HCT116 (cell line): ENCODE measurements around the gene SYNGAP1. TPM values are rescaled to one million over a fixed set of nuclear protein-coding genes. Genes with fewer than 3 reads are reported as not detected.

Experiments
- ATAC-seq: fragments of 200-7000 bp; cut with Tn5 transposase; 2 replicates; pipeline ENCODE4 v1.9.1; 2020; ENCODE audit warnings: mild to moderate bottlenecking, moderate library complexity
- BruUV-seq: library from RNA; stranded (reverse); fragments of 400-500 nt; replicated peaks from 2 replicates; lab custom pipeline; 2021; lab: Mats Ljungman, UMichigan
- CTCF ChIA-PET: fragments of 300-600 bp; sonication (Branson Sonifier 250); formaldehyde crosslinking; loops from one replicate; lab custom pipeline; 2021; ENCODE audit warnings: antibody characterized with exemption; lab: Charles Lee
- POLR2A ChIA-PET: fragments of 300-600, 350-600 bp; sonication (Branson Sonifier 250); formaldehyde crosslinking; loops from one replicate; lab custom pipeline; 2021; ENCODE audit warnings: antibody characterized with exemption; lab: Charles Lee
- RAD21 ChIA-PET, 2 experiments: fragments of 300-600 bp; sonication (Branson Sonifier 250); formaldehyde crosslinking; loops; one replicate each; lab custom pipeline; 2023; ENCODE audit warnings: low total read pairs in 2 of 2; ENCODE audit not compliant: uncharacterized antibody in 2 of 2, unreplicated experiment in 2 of 2, low non-redundant PET in 1 of 2; lab: Charles Lee
- DNase-seq: peaks from one replicate; pipeline ENCODE4 v3.0.0-alpha.2; 2010; ENCODE audit warnings: low read depth, low spot score
- H2AFZ ChIP-seq: fragments of 200-600 bp; shearing (Covaris generic), sonication (generic); 2 replicates; pipeline ENCODE4 v1.6.1; 2017; ENCODE audit warnings: low read depth, mixed run types, mixed read lengths, antibody characterized with exemption, low read length; ENCODE audit not compliant: poor library complexity, severe bottlenecking
- H3K27ac ChIP-seq: 2 replicates; pipeline ENCODE4 v1.5.1; 2012; ENCODE audit warnings: low read depth, low read length
- H3K27me3 ChIP-seq: fragments of 200-600 bp; sonication (generic); 2 replicates; pipeline ENCODE4 v1.6.1; 2016; ENCODE audit warnings: mixed run types, low read length, mixed read lengths; ENCODE audit not compliant: insufficient read depth
- H3K36me3 ChIP-seq, 2 experiments: fragments of 200-500 bp in 1 of 2; fragments of 200-600 bp in 1 of 2; sonication (Bioruptor generic) in 1 of 2; sonication (generic) in 1 of 2; 2 replicates each; pipeline versions ENCODE4 v1.5.1 to v1.6.1; 2014 to 2016; ENCODE audit warnings: low read length in 2 of 2, inconsistent platforms in 1 of 2, mixed read lengths in 1 of 2, mixed run types in 1 of 2; ENCODE audit not compliant: insufficient read depth in 2 of 2, control insufficient read depth in 1 of 2
- H3K4me1 ChIP-seq, 2 experiments: fragments of 200-600 bp in 1 of 2; sonication (generic) in 1 of 2; 2 replicates each; pipeline versions ENCODE4 v1.5.1 to v1.6.1; 2012 to 2017; ENCODE audit warnings: low read length in 2 of 2, inconsistent platforms in 1 of 2, mild to moderate bottlenecking in 1 of 2, mixed read lengths in 1 of 2, mixed run types in 1 of 2, moderate library complexity in 1 of 2; ENCODE audit not compliant: insufficient read depth in 2 of 2, control insufficient read depth in 1 of 2
- H3K4me2 ChIP-seq: fragments of 200-600 bp; sonication (generic); 2 replicates; pipeline ENCODE4 v1.6.1; 2017; ENCODE audit warnings: mixed run types, low read length, mixed read lengths
- H3K4me3 ChIP-seq, 2 experiments: fragments of 200-600 bp in 1 of 2; sonication (generic) in 1 of 2; replicated peaks in 1 of 2; 2 replicates each; pipeline ENCODE4 v1.5.1; 2011 to 2016; ENCODE audit warnings: low read length in 2 of 2, control low read depth in 1 of 2, low read depth in 1 of 2, mild to moderate bottlenecking in 1 of 2, mixed read lengths in 1 of 2, mixed run types in 1 of 2
- H3K79me2 ChIP-seq: fragments of 200-600 bp; sonication (generic); 2 replicates; pipeline ENCODE4 v1.6.1; 2017; ENCODE audit warnings: mild to moderate bottlenecking, mixed run types, low read length, moderate library complexity, mixed read lengths; ENCODE audit not compliant: insufficient read depth
- H3K9ac ChIP-seq: fragments of 200-600 bp; sonication (generic); 2 replicates; pipeline ENCODE4 v1.6.1; 2016; ENCODE audit warnings: low read length, mixed read lengths
- H3K9me2 ChIP-seq: fragments of 200-600 bp; sonication (generic), shearing (Covaris generic); 2 replicates; pipeline ENCODE4 v1.6.1; 2017; ENCODE audit warnings: mixed run types, mild to moderate bottlenecking, moderate library complexity; ENCODE audit not compliant: insufficient read depth
- H3K9me3 ChIP-seq, 2 experiments: fragments of 200-500 bp in 1 of 2; fragments of 200-600 bp in 1 of 2; sonication (Bioruptor generic) in 1 of 2; sonication (generic) in 1 of 2; 2 replicates each; pipeline ENCODE4 v1.6.1; 2014 to 2017; ENCODE audit warnings: low read length in 2 of 2, mixed read lengths in 2 of 2, inconsistent platforms in 1 of 2, low read depth in 1 of 2, mild to moderate bottlenecking in 1 of 2, mixed run types in 1 of 2, moderate library complexity in 1 of 2; ENCODE audit not compliant: control insufficient read depth in 1 of 2, insufficient read depth in 1 of 2
- H4K20me1 ChIP-seq: fragments of 200-600 bp; sonication (generic), shearing (Covaris generic); 2 replicates; pipeline ENCODE4 v1.6.1; 2017; ENCODE audit warnings: mixed run types, mild to moderate bottlenecking, moderate library complexity; ENCODE audit not compliant: insufficient read depth
- ATF3 ChIP-seq: IDR thresholded peaks from 2 replicates; pipeline ENCODE4 v1.6.1; 2012
- CBX3 ChIP-seq: IDR thresholded peaks from 2 replicates; pipeline ENCODE4 v1.6.1; 2012; ENCODE audit warnings: low read depth
- CEBPB ChIP-seq: IDR thresholded peaks from 2 replicates; pipeline ENCODE4 v1.6.1; 2012; ENCODE audit warnings: low read depth
- ELF1 ChIP-seq: IDR thresholded peaks from 2 replicates; pipeline ENCODE4 v1.6.1; 2012; ENCODE audit warnings: low read depth, borderline replicate concordance
- EZH2phosphoT487 ChIP-seq: fragments of 200-600 bp; IDR thresholded peaks from 2 replicates; pipeline ENCODE4 v1.6.1; 2018; ENCODE audit warnings: antibody characterized with exemption, borderline replicate concordance
- FOSL1 ChIP-seq: IDR thresholded peaks from 2 replicates; pipeline ENCODE4 v1.6.1; 2012; ENCODE audit warnings: low read depth
- JUND ChIP-seq: IDR thresholded peaks from 2 replicates; pipeline ENCODE4 v1.6.1; 2012
- RAD21 ChIP-seq: IDR thresholded peaks from 2 replicates; pipeline ENCODE4 v1.6.1; 2012; ENCODE audit warnings: low read depth, mild to moderate bottlenecking
- SIN3A ChIP-seq: IDR thresholded peaks from 2 replicates; pipeline ENCODE4 v1.6.1; 2012; ENCODE audit warnings: low read depth
- SRF ChIP-seq: IDR thresholded peaks from 2 replicates; pipeline ENCODE4 v1.6.1; 2012; ENCODE audit warnings: low read depth
- YY1 ChIP-seq: IDR thresholded peaks from 2 replicates; pipeline ENCODE4 v1.6.1; 2011; ENCODE audit warnings: low read length, low read depth, moderate library complexity, mild to moderate bottlenecking; ENCODE audit not compliant: insufficient replicate concordance; ENCODE audit errors: extremely low read depth
- ZBTB33 ChIP-seq: IDR thresholded peaks from 2 replicates; pipeline ENCODE4 v1.6.1; 2011; ENCODE audit warnings: mild to moderate bottlenecking, low read length, moderate library complexity; ENCODE audit not compliant: insufficient replicate concordance; ENCODE audit errors: extremely low read depth
- ZFX ChIP-seq: fragments of 450-650 bp; IDR thresholded peaks from 2 replicates; pipeline ENCODE4 v1.6.1; 2017
- ZNF274 ChIP-seq: fragments of 200-500 bp; sonication (Bioruptor generic); IDR thresholded peaks from 2 replicates; pipeline ENCODE4 v1.6.1; 2014; ENCODE audit warnings: mild to moderate bottlenecking, low read depth, low read length, inconsistent platforms
- intact Hi-C: fragments of 100-400 bp; cut with micrococcal nuclease; formaldehyde crosslinking; loops from 2 replicates; pipeline ENCODE4 v1.10.0; 2022
- total RNA-seq: library from RNA; stranded (reverse); gene quantifications from one replicate; pipeline ENCODE4 v1.2.1, GENCODE V29; 2021; ENCODE audit not compliant: unreplicated experiment
- TF ChIP-seq, protein P1 (sequence below): IDR thresholded peaks from 2 replicates; pipeline ENCODE4 v1.6.1; 2012; ENCODE audit warnings: low read depth

Gene SYNGAP1
- total RNA-seq, 1 experiment from 2014 or later: 11.5 TPM

DNA sequence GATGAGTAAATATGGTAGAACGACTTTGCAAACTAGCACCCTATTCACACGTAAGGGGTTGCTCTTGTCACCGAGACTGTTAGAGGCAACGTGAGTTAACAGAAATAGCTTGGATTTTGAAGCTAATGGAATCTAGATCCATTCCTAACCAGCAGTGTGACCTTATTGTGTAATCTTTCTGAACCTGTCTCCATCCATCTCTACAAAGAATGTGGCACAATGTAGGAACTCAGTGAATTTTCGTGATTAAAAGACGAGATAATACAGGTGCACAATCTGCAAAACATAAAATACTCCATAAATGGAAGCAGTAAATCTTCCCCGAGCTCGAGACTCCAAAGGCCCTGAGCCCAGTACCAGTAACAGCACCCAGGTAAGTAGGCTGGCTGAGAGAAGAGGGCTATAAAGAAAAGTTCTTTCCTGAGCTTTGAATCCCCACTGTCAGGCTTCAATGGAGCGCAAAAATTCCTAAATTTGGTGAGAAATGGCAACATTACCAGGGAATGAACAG, 29.0 kb upstream of the SYNGAP1 start (continued):
- TF ChIP-seq YY1 (no peak), ZBTB33 (no peak), ZFX (no peak), ZNF274 (no peak)

- Histone ChIP-seq H3K4me1 (peaks cover 11 to 28% of the 10 kb centered on the region in 2 experiments), H3K36me3 (peaks cover 0 to 9% of the 10 kb centered on the region in 2 experiments; a peak in 1 of 4 replicates), H3K4me2 (peak within 1 kb of the TSS; percentile 79), H3K4me3 (peak within 1 kb of the TSS; percentile 87 to 97), H3K27me3 (no peaks in the 10 kb centered on the region), H2AFZ (peak within 1 kb of the TSS; percentile 3), H3K27ac (peak within 1 kb of the TSS; percentile 87), H3K9me2 (no peaks in the 10 kb centered on the region), H3K79me2 (peaks cover 47% of the 10 kb centered on the region), H4K20me1 (no peaks in the 10 kb centered on the region; the same call in 1 of the 2 replicates), H3K9me3 (no peaks in the 10 kb centered on the region), H3K9ac (peak within 1 kb of the TSS; percentile 91)
- intact Hi-C loops: loop anchor here (1.0 to 5.0 kb wide), 2 partner anchors 19 to 104 kb away; partner anchors contain the start of genes PFDN6 and WDR46
- DNase-seq (peak; percentile 100), ATAC-seq (peak; percentile 95)
- no TSS peak for BruUV-seq
- POLR2A ChIA-PET: interaction anchor here (1.0 kb wide), 1 partner anchor 19 kb away, joined by 3 read pairs; no protein-coding TSS in a partner anchor
- CTCF ChIA-PET: interaction anchor here (0.8 to 1.2 kb wide), 3 partner anchors 24 to 265 kb away, joined by 3 read pairs; no protein-coding TSS in a partner anchor
- RAD21 ChIA-PET: no interaction called here
- TF ChIP-seq, protein P1, sequence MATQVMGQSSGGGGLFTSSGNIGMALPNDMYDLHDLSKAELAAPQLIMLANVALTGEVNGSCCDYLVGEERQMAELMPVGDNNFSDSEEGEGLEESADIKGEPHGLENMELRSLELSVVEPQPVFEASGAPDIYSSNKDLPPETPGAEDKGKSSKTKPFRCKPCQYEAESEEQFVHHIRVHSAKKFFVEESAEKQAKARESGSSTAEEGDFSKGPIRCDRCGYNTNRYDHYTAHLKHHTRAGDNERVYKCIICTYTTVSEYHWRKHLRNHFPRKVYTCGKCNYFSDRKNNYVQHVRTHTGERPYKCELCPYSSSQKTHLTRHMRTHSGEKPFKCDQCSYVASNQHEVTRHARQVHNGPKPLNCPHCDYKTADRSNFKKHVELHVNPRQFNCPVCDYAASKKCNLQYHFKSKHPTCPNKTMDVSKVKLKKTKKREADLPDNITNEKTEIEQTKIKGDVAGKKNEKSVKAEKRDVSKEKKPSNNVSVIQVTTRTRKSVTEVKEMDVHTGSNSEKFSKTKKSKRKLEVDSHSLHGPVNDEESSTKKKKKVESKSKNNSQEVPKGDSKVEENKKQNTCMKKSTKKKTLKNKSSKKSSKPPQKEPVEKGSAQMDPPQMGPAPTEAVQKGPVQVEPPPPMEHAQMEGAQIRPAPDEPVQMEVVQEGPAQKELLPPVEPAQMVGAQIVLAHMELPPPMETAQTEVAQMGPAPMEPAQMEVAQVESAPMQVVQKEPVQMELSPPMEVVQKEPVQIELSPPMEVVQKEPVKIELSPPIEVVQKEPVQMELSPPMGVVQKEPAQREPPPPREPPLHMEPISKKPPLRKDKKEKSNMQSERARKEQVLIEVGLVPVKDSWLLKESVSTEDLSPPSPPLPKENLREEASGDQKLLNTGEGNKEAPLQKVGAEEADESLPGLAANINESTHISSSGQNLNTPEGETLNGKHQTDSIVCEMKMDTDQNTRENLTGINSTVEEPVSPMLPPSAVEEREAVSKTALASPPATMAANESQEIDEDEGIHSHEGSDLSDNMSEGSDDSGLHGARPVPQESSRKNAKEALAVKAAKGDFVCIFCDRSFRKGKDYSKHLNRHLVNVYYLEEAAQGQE: no peak
- TF ChIP-seq ZFX (peak; percentile 49; the same call in 1 of the 2 replicates), CEBPB (no peak), FOSL1 (no peak), ZNF274 (no peak), EZH2phosphoT487 (no peak), ELF1 (peak; percentile 82; the same call in 1 of the 2 replicates), JUND (no peak), ATF3 (no peak), CBX3 (peak; percentile 98), RAD21 (peak; percentile 80), SRF (no peak; the same call in 1 of the 2 replicates), YY1 (peak; percentile 6), SIN3A (peak; percentile 99; the same call in 1 of the 2 replicates)
Observed at GRCh38 chr6:33391278-33391921, 28.5 kb upstream of the SYNGAP1 start, which contains the start of gene KIFC1. Gene KIFC1, plus strand, starts transcription at chr6:33391823. Its CDS starts 163 bp downstream, at chr6:33391986.
